Endodermal cell (in vitro differentiated cells): ENCODE measurements around the gene AAK1. TPM values are rescaled to one million over a fixed set of nuclear protein-coding genes. Genes with fewer than 3 reads are reported as not detected.
A peak's percentile ranks its signal among the peaks of the same experiment; 100 is the strongest.

Experiments used
- DNase-seq: peaks from one replicate; pipeline ENCODE4 v3.0.0-alpha.2; 2017
- H3K27ac ChIP-seq: 2 replicates; pipeline ENCODE4 v1.5.1; 2013; ENCODE audit warnings: mild to moderate bottlenecking, low read depth, low read length, moderate library complexity
- H3K27me3 ChIP-seq: 2 replicates; pipeline ENCODE4 v1.6.1; 2013; ENCODE audit warnings: mild to moderate bottlenecking, low read length, moderate library complexity; ENCODE audit not compliant: insufficient read depth, control insufficient read depth, poor library complexity, severe bottlenecking
- H3K36me3 ChIP-seq: 2 replicates; pipeline ENCODE4 v1.7.0; 2013; ENCODE audit warnings: mild to moderate bottlenecking, low read length, moderate library complexity; ENCODE audit not compliant: control insufficient read depth, insufficient read depth
- H3K4me1 ChIP-seq: one replicate; pipeline ENCODE4 v1.7.0; 2013; ENCODE audit warnings: low read length; ENCODE audit not compliant: control insufficient read depth, insufficient read depth
- H3K4me3 ChIP-seq: 2 replicates; pipeline ENCODE4 v1.5.1; 2013; ENCODE audit warnings: mild to moderate bottlenecking, low read length, moderate library complexity
- H3K9ac ChIP-seq: 2 replicates; pipeline ENCODE4 v1.6.1; 2013; ENCODE audit warnings: mild to moderate bottlenecking, low read length, moderate library complexity; ENCODE audit not compliant: poor library complexity, severe bottlenecking; ENCODE audit errors: extremely low read depth
- H3K9me3 ChIP-seq: 2 replicates; pipeline ENCODE4 v1.6.1; 2013; ENCODE audit warnings: mild to moderate bottlenecking, low read length, moderate library complexity; ENCODE audit not compliant: control insufficient read depth
- H3K27ac Mint-ChIP-seq: 2 replicates; pipeline ENCODE4 v1.8.0; 2020; ENCODE audit warnings: mixed read lengths
- H3K27me3 Mint-ChIP-seq: 2 replicates; pipeline ENCODE4 v1.8.0; 2021; ENCODE audit warnings: mild to moderate bottlenecking, mixed read lengths; ENCODE audit not compliant: insufficient read depth
- H3K36me3 Mint-ChIP-seq: 2 replicates; pipeline ENCODE4 v1.8.0; 2020; ENCODE audit warnings: low read depth, mixed read lengths
- H3K4me1 Mint-ChIP-seq: 2 replicates; pipeline ENCODE4 v1.8.0; 2020; ENCODE audit warnings: mixed read lengths
- H3K4me3 Mint-ChIP-seq: 2 replicates; pipeline ENCODE4 v1.8.0; 2020; ENCODE audit warnings: mild to moderate bottlenecking, moderate library complexity, mixed read lengths
- H3K9me3 Mint-ChIP-seq: 2 replicates; pipeline ENCODE4 v1.8.0; 2020; ENCODE audit warnings: mild to moderate bottlenecking, mixed read lengths
- CTCF ChIP-seq: fragments of 200-600 bp; sonication (generic); conservative IDR thresholded peaks from 2 replicates; pipeline ENCODE4 v1.5.0; 2021; ENCODE audit warnings: antibody characterized with exemption, mild to moderate bottlenecking
- WGBS, 2 experiments: methylation state at CpG; one replicate each; pipeline versions ENCODE4 v1.1.5 to v1.1.7; 2013; ENCODE audit warnings: missing lambda C conversion rate in 2 of 2, mixed read lengths in 1 of 2; ENCODE audit not compliant: insufficient coverage in 1 of 2, insufficient read length in 1 of 2; 5-methylcytosine and 5-hydroxymethylcytosine counted together
- total RNA-seq, 2 donors: library from RNA; stranded (reverse); fragmentation: NEBNext Ultra II Directional in 1 of 2; extraction: Animal tissue kit (Norgen Biotek cat#: 25700) in 1 of 2; gene quantifications; 2 replicates in 1 of 2; 3 replicates in 1 of 2; pipeline ENCODE4 v1.2.1, GENCODE V29; 2021

The AAK1 gene
- total RNA-seq, 2 donors from 2014 or later: 29.2 to 34.7 TPM

DNA sequence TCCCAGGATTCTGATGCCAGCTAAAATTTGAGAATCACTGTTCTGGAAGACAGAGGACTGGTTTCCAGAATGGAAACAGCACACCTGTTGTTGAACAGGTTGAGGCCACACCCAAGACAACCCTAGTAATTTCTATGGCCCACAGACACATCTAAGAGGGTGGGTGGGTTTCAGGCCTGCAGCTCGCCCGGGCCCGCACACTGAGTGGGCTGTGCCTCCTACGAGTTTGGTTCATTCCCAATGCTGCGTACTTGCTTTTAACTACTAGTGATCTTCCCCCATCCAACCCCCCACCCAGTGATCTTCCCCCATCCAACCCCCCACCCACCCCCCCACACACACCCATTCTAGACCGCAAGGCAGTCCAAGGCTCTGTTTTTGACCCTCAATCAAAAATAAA lies 205.0 kb downstream of the AAK1 start:
- peaks cover 9% of the 10 kb centered on the region for H3K9me3 ChIP-seq
- no peak overlapping the region for H3K9ac ChIP-seq
- no peak overlapping the region for H3K4me3 ChIP-seq
- Mint-ChIP-seq H3K9me3 (peaks cover 16% of the 10 kb centered on the region), H3K27ac (peak overlapping the region; percentile 72), H3K36me3 (peaks cover 26% of the 10 kb centered on the region), H3K4me1 (peaks cover 26% of the 10 kb centered on the region), H3K4me3 (no peak overlapping the region), H3K27me3 (peaks cover 4% of the 10 kb centered on the region)
- peaks cover 5% of the 10 kb centered on the region for H3K4me1 ChIP-seq
- WGBS, 2 experiments: 94% methylated on average over 5 of the region's 6 CpGs; no CpG with 5 or more reads in 1 of the 2 experiments
- H3K27me3 ChIP-seq: no peaks in the 10 kb centered on the region
- peaks cover 46% of the 10 kb centered on the region for H3K36me3 ChIP-seq
- DNase-seq: no peak
- no peak for TF ChIP-seq CTCF
- H3K27ac ChIP-seq: no peak overlapping the region

GRCh38 chr2:69437751-69438154 lies 205.8 kb downstream of the AAK1 start:
- peaks cover 26% of the 10 kb centered on the region for H3K4me1 Mint-ChIP-seq
- WGBS, 2 experiments: 89% methylated on average over 3 to 7 of the region's 7 CpGs
- DNase-seq: no peak
- peaks cover 9% of the 10 kb centered on the region for H3K9me3 ChIP-seq
- H3K36me3 ChIP-seq: peaks cover 44% of the 10 kb centered on the region
- H3K4me3 ChIP-seq: peak overlapping the region; percentile 90
- TF ChIP-seq CTCF: no peak
- H3K27me3 ChIP-seq: no peaks in the 10 kb centered on the region
- H3K4me1 ChIP-seq: peaks cover 5% of the 10 kb centered on the region
- H3K9ac ChIP-seq: peak overlapping the region; percentile 76
- H3K27ac Mint-ChIP-seq: peak overlapping the region; percentile 99
- H3K36me3 Mint-ChIP-seq: peaks cover 24% of the 10 kb centered on the region
- H3K9me3 Mint-ChIP-seq: peaks cover 14% of the 10 kb centered on the region
- H3K27me3 Mint-ChIP-seq: peaks cover 4% of the 10 kb centered on the region
- peak overlapping the region; percentile 96 for H3K4me3 Mint-ChIP-seq
- peak overlapping the region; percentile 78 for H3K27ac ChIP-seq

- Mint-ChIP-seq H3K27ac (peak within 1 kb of the TSS; percentile 99), H3K27me3 (peaks cover 4% of the 10 kb centered on the region), H3K36me3 (peaks cover 24% of the 10 kb centered on the region), H3K9me3 (peaks cover 14% of the 10 kb centered on the region), H3K4me3 (peak within 1 kb of the TSS; percentile 96), H3K4me1 (peaks cover 26% of the 10 kb centered on the region)
- Histone ChIP-seq H3K4me1 (peaks cover 5% of the 10 kb centered on the region), H3K36me3 (peaks cover 38% of the 10 kb centered on the region), H3K9ac (peak within 1 kb of the TSS; percentile 76), H3K4me3 (peak within 1 kb of the TSS; percentile 90), H3K27me3 (no peaks in the 10 kb centered on the region), H3K27ac (peak within 1 kb of the TSS; percentile 78), H3K9me3 (peaks cover 8% of the 10 kb centered on the region)
- peak; percentile 69 for TF ChIP-seq CTCF
- peak; percentile 97 for DNase-seq
- WGBS, 2 experiments: 4 to 7% methylated on average over 29 to 60 of the region's 60 CpGs
These were observed 206.4 kb downstream of the AAK1 start, which contains the start of gene NFU1 for GRCh38 chr2:69436938-69437750. Gene NFU1, minus strand, starts transcription at chr2:69437435. Its CDS starts 13 bp downstream, at chr2:69437422.
